A549 (cell line): Measurements from ENCODE around the gene FGD5. TPM values are rescaled to one million over a fixed set of nuclear protein-coding genes. Genes with fewer than 3 reads are reported as not detected.
A peak's percentile ranks its signal among the peaks of the same experiment; 100 is the strongest.

Source experiments
- ATAC-seq, 2 experiments: fragments of 200-7000 bp in 1 of 2; fragments of >200 bp in 1 of 2; cut with Nextera tagmentation in 1 of 2; cut with Tn5 transposase in 1 of 2; 3 replicates each; pipeline versions ENCODE4 v1.8.0 to v1.9.1; 2018 to 2020; ENCODE audit warnings: mild to moderate bottlenecking in 1 of 2, moderate library complexity in 1 of 2
- CTCF ChIA-PET: fragments of 300-600 bp; sonication (Branson Sonifier 250); formaldehyde crosslinking; extraction: SDS; loops from one replicate; lab custom pipeline; 2021; ENCODE audit warnings: antibody characterized with exemption, inconsistent platforms; lab: Yijun Ruan, JAX
- POLR2A ChIA-PET: fragments of 350-600 bp; formaldehyde crosslinking; extraction: SDS; loops from one replicate; lab custom pipeline; 2021; ENCODE audit warnings: antibody characterized with exemption, inconsistent platforms; lab: Yijun Ruan, JAX
- DNase-seq, 2 experiments: peaks; one replicate each; pipeline versions ENCODE4 v3.0.0 to v3.0.0-alpha.2; 2011 to 2016; ENCODE audit warnings: low read depth in 1 of 2, low spot score in 1 of 2
- FAIRE-seq: peaks from 2 replicates; lab custom pipeline; 2011; peaks lifted over from hg19 to GRCh38; lab: Jason Lieb, UNC
- H3K27ac ChIP-seq, 2 experiments: fragments of >200 bp; sonication (Bioruptor Twin); formaldehyde crosslinking; 3 replicates each; pipeline ENCODE4 v1.5.1; 2016 to 2017
- H3K4me1 ChIP-seq: fragments of >200 bp; sonication (Bioruptor Twin); formaldehyde crosslinking; 3 replicates; pipeline ENCODE4 v1.6.1; 2016
- H3K4me2 ChIP-seq: fragments of >200 bp; sonication (Bioruptor Twin); formaldehyde crosslinking; 3 replicates; pipeline ENCODE4 v1.6.1; 2016
- H3K4me3 ChIP-seq: fragments of >200 bp; sonication (Bioruptor Twin); formaldehyde crosslinking; 3 replicates; pipeline ENCODE4 v1.5.1; 2016
- H3K9me3 ChIP-seq: fragments of >200 bp; sonication (Bioruptor Twin); formaldehyde crosslinking; 3 replicates; pipeline ENCODE4 v1.6.1; 2016
- ATOH8 ChIP-seq: fragments of 250-450 bp; sonication (Bioruptor Pico); IDR thresholded peaks from 2 replicates; pipeline ENCODE4 v1.5.0; 2020; ENCODE audit warnings: low read depth, mild to moderate bottlenecking, moderate library complexity
- BCL3 ChIP-seq: fragments of >200 bp; sonication (Bioruptor Twin); formaldehyde crosslinking; IDR thresholded peaks from 3 replicates; pipeline ENCODE4 v1.6.1; 2016
- CHD2 ChIP-seq: fragments of 150-350 bp; IDR thresholded peaks from 2 replicates; pipeline ENCODE4 v1.6.1; 2014; ENCODE audit warnings: low read length; ENCODE audit not compliant: partially characterized antibody
- E2F6 ChIP-seq: IDR thresholded peaks from 2 replicates; pipeline ENCODE4 v1.6.1; 2012; ENCODE audit warnings: low read depth, borderline replicate concordance
- ESRRA ChIP-seq: fragments of 150-350 bp; IDR thresholded peaks from 2 replicates; pipeline ENCODE4 v1.6.1; 2014; ENCODE audit warnings: mild to moderate bottlenecking, low read length, borderline replicate concordance
- FOSL2 ChIP-seq, 2 experiments: fragments of 450-650 bp in 1 of 2; fragments of >200 bp in 1 of 2; sonication (Bioruptor Twin) in 1 of 2; formaldehyde crosslinking; IDR thresholded peaks; 2 replicates each; pipeline versions ENCODE4 v1.5.0 to v1.6.1; 2016 to 2020; ENCODE audit warnings: mild to moderate bottlenecking in 1 of 2, moderate library complexity in 1 of 2
- HES2 ChIP-seq: fragments of >200 bp; sonication (Bioruptor Twin); formaldehyde crosslinking; IDR thresholded peaks from 2 replicates; pipeline ENCODE4 v1.6.1; 2016
- HOXA7 ChIP-seq: fragments of 250-450 bp; sonication (Bioruptor Pico); IDR thresholded peaks from 2 replicates; pipeline ENCODE4 v1.5.0; 2020; ENCODE audit warnings: mild to moderate bottlenecking, moderate library complexity
- JUN ChIP-seq, 2 experiments: fragments of >200 bp; sonication (Bioruptor Twin); formaldehyde crosslinking; IDR thresholded peaks; 2 replicates in 1 of 2; 3 replicates in 1 of 2; pipeline ENCODE4 v1.6.1; 2016 to 2017
- JUNB ChIP-seq: fragments of >200 bp; sonication (Bioruptor Twin); formaldehyde crosslinking; IDR thresholded peaks from 2 replicates; pipeline ENCODE4 v1.6.1; 2016
- KDM1A ChIP-seq: fragments of 200-600 bp; sonication (generic); IDR thresholded peaks from 2 replicates; pipeline ENCODE4 v1.6.1; 2016; ENCODE audit warnings: low read depth, mild to moderate bottlenecking
- MAX ChIP-seq: IDR thresholded peaks from 2 replicates; pipeline ENCODE4 v1.6.1; 2012
- NPAS2 ChIP-seq: fragments of 250-450 bp; sonication (Bioruptor Pico); IDR thresholded peaks from 2 replicates; pipeline ENCODE4 v1.8.0; 2022; ENCODE audit warnings: mild to moderate bottlenecking, moderate library complexity, borderline replicate concordance
- POLR2A ChIP-seq: IDR thresholded peaks from 2 replicates; pipeline ENCODE4 v1.6.1; 2012; ENCODE audit warnings: mild to moderate bottlenecking, low read length
- RAD21 ChIP-seq, 2 experiments: fragments of >200 bp in 1 of 2; sonication (Bioruptor Twin) in 1 of 2; formaldehyde crosslinking in 1 of 2; IDR thresholded peaks in 1 of 2; conservative IDR thresholded peaks in 1 of 2; 2 replicates in 1 of 2; 3 replicates in 1 of 2; pipeline ENCODE4 v1.6.1; 2012 to 2018; ENCODE audit warnings: inconsistent platforms in 1 of 2
- RARB ChIP-seq: fragments of 250-450 bp; sonication (Bioruptor Pico); IDR thresholded peaks from 2 replicates; pipeline ENCODE4 v1.8.0; 2021; ENCODE audit warnings: mild to moderate bottlenecking, moderate library complexity
- RCOR1 ChIP-seq: fragments of 150-350 bp; IDR thresholded peaks from 2 replicates; pipeline ENCODE4 v1.6.1; 2014; ENCODE audit warnings: antibody characterized with exemption, low read length, low read depth
- RFX5 ChIP-seq: fragments of 450-650 bp; IDR thresholded peaks from 2 replicates; pipeline ENCODE4 v1.7.1; 2014; ENCODE audit warnings: antibody characterized with exemption, mild to moderate bottlenecking, moderate library complexity
- RNF2 ChIP-seq: fragments of 200-600 bp; sonication (generic); IDR thresholded peaks from 2 replicates; pipeline ENCODE4 v1.6.1; 2016; ENCODE audit warnings: low read depth, mild to moderate bottlenecking, antibody characterized with exemption, moderate library complexity, borderline replicate concordance
- ZC3H11A ChIP-seq: fragments of 450-650 bp; IDR thresholded peaks from 2 replicates; pipeline ENCODE4 v1.6.1; 2014; ENCODE audit warnings: antibody characterized with exemption, mild to moderate bottlenecking
- ZNF302 ChIP-seq: fragments of 250-450 bp; sonication (Bioruptor Pico); IDR thresholded peaks from 2 replicates; pipeline ENCODE4 v1.9.0; 2021; ENCODE audit warnings: inconsistent platforms, mild to moderate bottlenecking, moderate library complexity
- ZSCAN20 ChIP-seq: fragments of 250-450 bp; sonication (Bioruptor Pico); IDR thresholded peaks from 2 replicates; pipeline ENCODE4 v1.8.0; 2022; ENCODE audit warnings: mild to moderate bottlenecking, moderate library complexity
- WGBS: methylation state at CpG from one replicate; pipeline ENCODE4 v1.1.6; 2017; ENCODE audit errors: missing lambda C conversion rate; 5-methylcytosine and 5-hydroxymethylcytosine counted together
- polyA plus RNA-seq, 4 experiments: library from polyadenylated mRNA; depleted of rRNA in 3 of 4; stranded (reverse); fragments of >200 nt; fragmentation: RNase III in 1 of 4; extraction: RNeasy Plus Mini Kit Qiagen cat#74134 plus additional on column Dnase treatment in 1 of 4; gene quantifications; 2 replicates in 3 of 4; 3 replicates in 1 of 4; pipeline ENCODE4 v1.2.3, GENCODE V29; 2011 to 2017
- TF ChIP-seq, protein P1 (sequence below): fragments of 150-350 bp; IDR thresholded peaks from 2 replicates; pipeline ENCODE4 v1.6.1; 2014; ENCODE audit warnings: low read depth, mild to moderate bottlenecking, low read length
- TF ChIP-seq, protein P2 (sequence below): fragments of >200 bp; sonication (Bioruptor Twin); formaldehyde crosslinking; IDR thresholded peaks from 3 replicates; pipeline ENCODE4 v1.5.1; 2016

The FGD5 gene
- polyA plus RNA-seq, 2 of the 4 experiments (the other 2 are of a cell fraction): 0.16 TPM; not detected in 1

GRCh38 chr3:14821151-14821550 lies 2.4 kb downstream of the FGD5 start (continued):
- TF ChIP-seq, protein P1, sequence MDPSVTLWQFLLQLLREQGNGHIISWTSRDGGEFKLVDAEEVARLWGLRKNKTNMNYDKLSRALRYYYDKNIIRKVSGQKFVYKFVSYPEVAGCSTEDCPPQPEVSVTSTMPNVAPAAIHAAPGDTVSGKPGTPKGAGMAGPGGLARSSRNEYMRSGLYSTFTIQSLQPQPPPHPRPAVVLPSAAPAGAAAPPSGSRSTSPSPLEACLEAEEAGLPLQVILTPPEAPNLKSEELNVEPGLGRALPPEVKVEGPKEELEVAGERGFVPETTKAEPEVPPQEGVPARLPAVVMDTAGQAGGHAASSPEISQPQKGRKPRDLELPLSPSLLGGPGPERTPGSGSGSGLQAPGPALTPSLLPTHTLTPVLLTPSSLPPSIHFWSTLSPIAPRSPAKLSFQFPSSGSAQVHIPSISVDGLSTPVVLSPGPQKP: no peak

GRCh38 chr3:14822134-14822533 lies 3.4 kb downstream of the FGD5 start:
- 52% methylated on average over 3 of the region's 3 CpGs for WGBS
- Histone ChIP-seq H3K4me1 (no peaks in the 10 kb centered on the region), H3K4me3 (no peak overlapping the region), H3K27ac (no peak overlapping the region), H3K4me2 (no peak overlapping the region), H3K9me3 (no peaks in the 10 kb centered on the region)
- FAIRE-seq: no peak
- no peak for ATAC-seq
- POLR2A ChIA-PET: no interaction called here
- DNase-seq: no peak
- TF ChIP-seq RARB (CRISPR knock-in tag) (no peak), RFX5 (no peak), HES2 (no peak), ZSCAN20 (CRISPR knock-in tag) (no peak), ESRRA (no peak), JUNB (no peak), BCL3 (no peak), MAX (no peak), E2F6 (no peak), CHD2 (no peak), JUN (IDR thresholded peaks at IDR 0.05) (no peak)
- CTCF ChIA-PET: interaction anchor here (1.7 kb wide), 1 partner anchor 8 kb away, joined by 4 read pairs; no protein-coding TSS in a partner anchor

DNA sequence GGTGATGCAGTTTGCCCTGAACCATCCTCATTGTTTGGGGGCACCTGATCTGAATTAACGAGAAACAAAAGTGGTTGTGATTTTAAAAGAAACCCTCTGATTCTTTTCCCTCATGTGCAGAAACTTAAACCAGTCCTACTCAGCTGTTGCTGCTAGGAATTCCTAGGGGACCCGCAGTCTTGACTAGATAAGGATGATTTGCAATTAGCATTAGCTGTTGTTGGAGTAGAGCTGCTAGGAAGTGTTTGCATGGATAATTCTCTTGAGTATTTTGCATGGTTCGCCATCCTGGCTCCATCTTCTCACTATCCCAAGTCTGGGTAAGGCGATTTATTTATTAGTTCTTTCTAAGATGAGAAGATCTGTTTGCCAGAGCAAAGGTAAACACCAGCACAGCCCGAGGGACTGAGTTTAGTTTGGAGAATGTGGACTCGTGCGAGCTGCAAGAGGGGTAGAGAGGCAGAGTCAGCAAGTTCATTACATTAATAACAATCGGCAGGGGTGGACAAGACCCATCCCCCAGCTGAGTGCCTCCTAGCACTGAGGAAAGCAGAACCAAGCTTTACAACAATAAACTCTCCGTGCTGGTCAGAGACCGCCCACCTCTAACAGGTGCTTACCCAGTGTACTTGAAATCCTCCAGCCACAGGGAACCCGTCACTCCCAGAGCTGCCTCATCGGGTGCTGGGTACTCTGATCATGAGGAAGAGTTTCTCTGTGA lies 4.1 kb downstream of the FGD5 start:
- Histone ChIP-seq H3K4me3 (no peak overlapping the region), H3K27ac (no peak overlapping the region), H3K9me3 (no peaks in the 10 kb centered on the region), H3K4me2 (no peak overlapping the region), H3K4me1 (no peaks in the 10 kb centered on the region)
- DNase-seq (no peak), ATAC-seq (peak in 1 of 2 experiments; percentile 31; a peak in 2 of 6 replicates), FAIRE-seq (no peak)
- ChIA-PET CTCF (interaction anchor here (0.7 to 1.7 kb wide), 3 partner anchors 9 to 1931 kb away, joined by 3 to 4 read pairs (median 3); no protein-coding TSS in a partner anchor), POLR2A (no interaction called here)
- 14% methylated on average over 12 of the region's 12 CpGs for WGBS
- TF ChIP-seq RNF2: no peak
- no peak for TF ChIP-seq HES2
- TF ChIP-seq KDM1A: no peak
- no peak for TF ChIP-seq ATOH8 (CRISPR knock-in tag)
- no peak for TF ChIP-seq JUNB
- TF ChIP-seq, protein P2, sequence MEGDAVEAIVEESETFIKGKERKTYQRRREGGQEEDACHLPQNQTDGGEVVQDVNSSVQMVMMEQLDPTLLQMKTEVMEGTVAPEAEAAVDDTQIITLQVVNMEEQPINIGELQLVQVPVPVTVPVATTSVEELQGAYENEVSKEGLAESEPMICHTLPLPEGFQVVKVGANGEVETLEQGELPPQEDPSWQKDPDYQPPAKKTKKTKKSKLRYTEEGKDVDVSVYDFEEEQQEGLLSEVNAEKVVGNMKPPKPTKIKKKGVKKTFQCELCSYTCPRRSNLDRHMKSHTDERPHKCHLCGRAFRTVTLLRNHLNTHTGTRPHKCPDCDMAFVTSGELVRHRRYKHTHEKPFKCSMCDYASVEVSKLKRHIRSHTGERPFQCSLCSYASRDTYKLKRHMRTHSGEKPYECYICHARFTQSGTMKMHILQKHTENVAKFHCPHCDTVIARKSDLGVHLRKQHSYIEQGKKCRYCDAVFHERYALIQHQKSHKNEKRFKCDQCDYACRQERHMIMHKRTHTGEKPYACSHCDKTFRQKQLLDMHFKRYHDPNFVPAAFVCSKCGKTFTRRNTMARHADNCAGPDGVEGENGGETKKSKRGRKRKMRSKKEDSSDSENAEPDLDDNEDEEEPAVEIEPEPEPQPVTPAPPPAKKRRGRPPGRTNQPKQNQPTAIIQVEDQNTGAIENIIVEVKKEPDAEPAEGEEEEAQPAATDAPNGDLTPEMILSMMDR: no peak
- no peak for TF ChIP-seq HOXA7 (CRISPR knock-in tag)
- TF ChIP-seq ZC3H11A: no peak
- no peak for TF ChIP-seq CHD2
- no peak for TF ChIP-seq RCOR1
- no peak for TF ChIP-seq RAD21 (conservative IDR thresholded peaks at IDR 0.05 in 1 of 2, IDR thresholded peaks at IDR 0.05 in 1 of 2)
- TF ChIP-seq NPAS2 (CRISPR knock-in tag): no peak
- no peak for TF ChIP-seq ZNF302
- no peak for TF ChIP-seq FOSL2 (IDR thresholded peaks at IDR 0.05)
- no peak for TF ChIP-seq FOSL2 (CRISPR knock-in tag; IDR thresholded peaks at IDR 0.05)
- TF ChIP-seq POLR2A: no peak
- TF ChIP-seq MAX: no peak
